ENCODE data around the gene ATXN7L1. TPM values are rescaled to one million over a fixed set of nuclear protein-coding genes. Genes with fewer than 3 reads are reported as not detected.

ATXN7L1 gene
- total RNA-seq, 2 experiments from 2014 or later = 0.59 TPM; not detected in 1

- H3K79me2 ChIP-seq (ENCODE audit: insufficient read depth, low read depth, low read length) = no peaks in the 10 kb centered on the region
- DNase-seq (ENCODE audit: low spot score) = no peak
- no peak overlapping the region for H3K4me3 ChIP-seq (ENCODE audit: low read depth, low read length, poor library complexity, severe bottlenecking)
- H3K4me1 ChIP-seq (ENCODE audit: insufficient read depth, low read length, poor library complexity, severe bottlenecking) = peaks cover 6% of the 10 kb centered on the region
- intact Hi-C loops (cut with micrococcal nuclease; ENCODE audit: unreplicated experiment) = no loop called here
- H3K4me2 ChIP-seq (ENCODE audit: low read length) = no peak overlapping the region
- no peak for TF ChIP-seq EZH2phosphoT487 (IDR thresholded peaks at IDR 0.05; ENCODE audit: borderline replicate concordance, low read depth, low read length)
- TF ChIP-seq CTCF (conservative IDR thresholded peaks at IDR 0.05; ENCODE audit: low read length) = no peak
- H3K9me2 ChIP-seq (ENCODE audit: insufficient read depth, low read length) = no peaks in the 10 kb centered on the region
- POLR2A ChIA-PET = no interaction called here
- H4K20me1 ChIP-seq (ENCODE audit: insufficient read depth, low read length) = no peaks in the 10 kb centered on the region
- CTCF ChIA-PET (ENCODE audit: unreplicated experiment) = no interaction called here
- BruUV-seq (replicated peaks) = no TSS peak
- no peaks in the 10 kb centered on the region for H3K36me3 ChIP-seq (ENCODE audit: insufficient read depth, low read length)
- no peak overlapping the region for H2AFZ ChIP-seq (ENCODE audit: low read length)
- no peak overlapping the region for H3K27ac ChIP-seq (ENCODE audit: low read depth, low read length, poor library complexity, severe bottlenecking)
- H3K9me3 ChIP-seq (ENCODE audit: low read length) = no peaks in the 10 kb centered on the region
Observed at GRCh38 chr7:105590793-105591192, 285.6 kb downstream of the ATXN7L1 start.

GRCh38 chr7:105589356-105590077 is 286.9 kb downstream of the ATXN7L1 start:
- no peak overlapping the region for H2AFZ ChIP-seq (ENCODE audit: low read length)
- intact Hi-C loops (cut with micrococcal nuclease; ENCODE audit: unreplicated experiment) = loop anchor here (2.0 to 10.0 kb wide), 4 partner anchors 195 to 667 kb away; no protein-coding TSS in a partner anchor
- BruUV-seq (replicated peaks) = no TSS peak

More at GRCh38 chr7:105589356-105590077, 286.9 kb downstream of the ATXN7L1 start:
- ChIA-PET POLR2A (interaction anchor here (1.2 to 1.8 kb wide), 2 partner anchors 8 to 576 kb away, joined by 3 to 4 read pairs; no protein-coding TSS in a partner anchor), CTCF (ENCODE audit: unreplicated experiment) (interaction anchor here (1.0 kb wide), 1 partner anchor 191 kb away, joined by 3 read pairs; no protein-coding TSS in a partner anchor)
- peak; percentile 90 for TF ChIP-seq CTCF (conservative IDR thresholded peaks at IDR 0.05; ENCODE audit: low read length)
- TF ChIP-seq EZH2phosphoT487 (IDR thresholded peaks at IDR 0.05; ENCODE audit: borderline replicate concordance, low read depth, low read length) = no peak
- Histone ChIP-seq H3K36me3 (ENCODE audit: insufficient read depth, low read length) (no peaks in the 10 kb centered on the region), H4K20me1 (ENCODE audit: insufficient read depth, low read length) (no peaks in the 10 kb centered on the region), H3K9me3 (ENCODE audit: low read length) (peaks cover 8% of the 10 kb centered on the region; the same call in 1 of the 2 replicates), H3K9me2 (ENCODE audit: insufficient read depth, low read length) (no peaks in the 10 kb centered on the region), H3K4me2 (ENCODE audit: low read length) (no peak overlapping the region), H3K4me3 (ENCODE audit: low read depth, low read length, poor library complexity, severe bottlenecking) (no peak overlapping the region), H3K4me1 (ENCODE audit: insufficient read depth, low read length, poor library complexity, severe bottlenecking) (peaks cover 6% of the 10 kb centered on the region), H3K79me2 (ENCODE audit: insufficient read depth, low read depth, low read length) (no peaks in the 10 kb centered on the region), H3K27ac (ENCODE audit: low read depth, low read length, poor library complexity, severe bottlenecking) (no peak overlapping the region)
- DNase-seq (ENCODE audit: low spot score) = peak; percentile 78

Data from OCI-LY7 (cell line).